H7 (cell line): Measurements from ENCODE around the gene PEX11B. TPM values are rescaled to one million over a fixed set of nuclear protein-coding genes. Genes with fewer than 3 reads are reported as not detected.

Experiments used
- DNase-seq: peaks from one replicate; pipeline ENCODE4 v3.0.0; 2012
- H3K27me3 ChIP-seq: 2 replicates; pipeline ENCODE4 v1.6.0; 2011; ENCODE audit warnings: mild to moderate bottlenecking, low read length; ENCODE audit not compliant: control insufficient read depth, insufficient read depth
- H3K36me3 ChIP-seq: replicated peaks from 2 replicates; pipeline ENCODE4 v1.5.1; 2011; ENCODE audit warnings: low read length; ENCODE audit not compliant: control insufficient read depth, insufficient read depth
- H3K4me3 ChIP-seq: 2 replicates; pipeline ENCODE4 v1.5.1; 2011; ENCODE audit warnings: low read depth, mild to moderate bottlenecking, control low read depth, low read length, moderate library complexity; ENCODE audit not compliant: insufficient read depth
- total RNA-seq: library from RNA; depleted of rRNA; stranded (reverse); fragments of >200 nt; shearing (Covaris generic); gene quantifications from 2 replicates; pipeline ENCODE4 v1.2.3, GENCODE V29; 2014; rRNA removed

The PEX11B gene
- total RNA-seq, 1 experiment from 2014 or later = 22.9 TPM

DNA sequence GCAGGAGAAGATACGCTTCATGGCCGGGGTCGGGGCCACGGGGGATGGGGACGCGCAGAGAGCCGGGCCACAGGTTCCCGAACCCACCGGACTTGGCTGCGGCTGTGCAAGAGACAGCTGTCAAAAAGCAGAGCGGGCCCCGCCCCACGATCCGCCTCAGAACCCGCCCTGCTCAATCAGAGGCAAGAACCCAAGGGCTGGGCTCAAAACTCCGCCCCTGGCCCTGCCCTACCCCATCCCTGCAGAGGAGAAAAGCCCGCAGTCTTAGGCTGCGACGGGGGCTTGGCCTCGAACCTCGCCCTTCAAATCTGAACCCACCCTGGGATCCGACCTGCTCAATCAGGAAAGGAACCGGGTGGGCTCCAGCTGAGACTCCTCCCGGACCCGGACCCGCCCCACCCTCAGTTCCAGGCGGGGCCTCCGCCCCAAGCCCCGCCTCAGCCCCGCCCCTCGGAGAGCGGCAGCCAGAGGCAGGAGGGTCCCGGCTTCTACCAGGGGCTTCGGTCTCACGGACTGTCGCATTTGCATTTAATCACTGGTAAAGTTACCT, 32.7 kb downstream of the PEX11B start, which contains the start of gene ANKRD35:
ANKRD35 (minus strand) TSS at position 129 of the 550 bp plus-strand sequence; CDS start at position 21, 108 bp downstream.
- peak within 1 kb of the TSS; percentile 59 for H3K4me3 ChIP-seq
- no peaks in the 10 kb centered on the region for H3K36me3 ChIP-seq
- peaks cover 23% of the 10 kb centered on the region for H3K27me3 ChIP-seq

DNA sequence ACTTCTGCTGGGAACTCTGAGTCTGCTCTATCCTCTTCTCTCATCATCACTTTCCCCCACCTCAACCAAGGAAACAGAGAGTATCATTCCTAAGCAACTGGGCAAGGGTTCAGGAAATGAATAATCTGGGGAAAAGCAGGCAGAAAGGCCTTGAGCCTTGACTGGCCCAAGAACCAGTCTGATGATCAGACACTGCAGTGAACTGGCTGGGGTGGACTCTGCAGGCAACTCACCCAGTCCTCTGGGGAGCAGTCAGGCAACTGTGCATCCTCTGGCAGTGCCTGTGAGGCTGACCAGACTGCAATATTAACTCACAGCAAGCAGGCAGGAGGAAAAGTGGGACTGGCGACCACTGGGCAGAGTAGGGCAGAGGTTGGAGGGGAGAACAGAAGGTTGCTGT, 33.8 kb downstream of the PEX11B start:
- H3K36me3 ChIP-seq = no peaks in the 10 kb centered on the region
- H3K4me3 ChIP-seq = no peak overlapping the region
- H3K27me3 ChIP-seq = peaks cover 23% of the 10 kb centered on the region
- DNase-seq = no peak

More for the DNA sequence above, 32.7 kb downstream of the PEX11B start, which contains the start of gene ANKRD35:
- peak; percentile 97 for DNase-seq

DNA sequence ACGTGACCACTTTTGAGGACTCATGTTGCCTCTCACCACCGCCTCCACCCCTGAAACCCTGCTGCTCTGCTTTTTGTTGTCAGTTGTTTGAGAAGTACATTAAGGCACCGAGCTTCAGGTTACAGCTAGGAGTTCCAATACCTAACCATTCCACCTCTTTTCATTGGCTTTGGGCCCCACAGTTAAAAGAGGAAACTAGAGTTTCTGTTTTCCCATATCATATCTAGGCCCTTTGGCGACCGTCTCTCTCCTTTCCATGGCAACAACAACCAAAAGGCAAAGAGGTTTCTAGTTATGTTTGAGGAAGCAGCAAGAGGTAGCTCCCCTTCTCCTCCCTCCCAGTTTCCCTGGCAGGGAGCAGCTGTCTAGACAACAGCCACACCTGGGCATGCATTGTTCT, 38.7 kb downstream of the PEX11B start:
- Histone ChIP-seq H3K27me3 (peaks cover 20% of the 10 kb centered on the region), H3K4me3 (no peak overlapping the region), H3K36me3 (no peaks in the 10 kb centered on the region)
- peak; percentile 54 for DNase-seq

DNA sequence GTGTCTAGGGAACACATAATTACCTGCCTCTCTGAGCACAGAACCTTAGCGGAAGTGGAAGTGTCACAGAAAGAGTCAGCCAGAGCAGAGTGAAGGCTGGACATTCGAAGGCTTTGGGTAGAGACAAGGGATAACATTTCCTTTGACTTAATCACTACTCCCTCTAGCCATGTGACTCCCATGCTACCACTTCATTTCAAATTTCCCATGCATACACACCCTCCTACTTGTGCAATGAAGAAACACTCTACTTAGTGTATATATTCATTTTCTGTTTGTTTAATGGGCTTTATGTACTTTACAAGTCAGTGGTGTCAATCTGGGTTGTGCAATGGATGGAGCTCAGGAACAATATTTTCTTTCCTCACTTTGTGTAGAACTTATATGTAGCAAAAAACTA, 39.8 kb downstream of the PEX11B start:
- no peak overlapping the region for H3K4me3 ChIP-seq
- H3K27me3 ChIP-seq = peaks cover 15% of the 10 kb centered on the region
- no peak for DNase-seq

DNA sequence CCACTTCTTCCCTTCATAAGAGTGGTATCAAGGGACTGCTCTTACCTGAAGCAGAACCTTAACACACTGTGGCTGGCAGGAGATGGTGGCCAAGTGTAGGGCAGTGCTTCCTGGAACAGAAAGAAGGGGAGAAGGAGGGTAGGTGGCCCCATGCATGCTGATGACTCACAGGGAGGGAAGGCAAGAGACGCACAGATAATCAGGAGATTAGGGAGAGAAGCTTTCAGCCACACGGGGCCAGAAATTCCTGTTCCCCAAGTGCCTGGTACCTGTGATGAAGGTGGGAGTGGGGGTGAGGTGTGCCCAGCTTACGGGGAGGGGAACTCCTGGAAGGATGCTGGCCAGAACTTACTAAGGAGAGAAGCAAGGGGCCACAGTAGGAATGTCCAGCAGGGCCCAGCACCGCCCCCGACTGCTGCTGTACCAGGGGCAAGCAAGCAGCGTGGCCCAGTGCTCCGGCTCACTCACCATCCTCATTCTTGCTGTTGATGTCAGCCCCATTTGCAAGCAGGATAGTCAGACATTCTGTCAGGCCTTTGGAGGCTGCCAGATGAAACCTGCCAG, 40.5 kb downstream of the PEX11B start:
- DNase-seq = no peak
- Histone ChIP-seq H3K4me3 (no peak overlapping the region), H3K36me3 (no peaks in the 10 kb centered on the region), H3K27me3 (peaks cover 19% of the 10 kb centered on the region)

More for the DNA sequence above, 39.8 kb downstream of the PEX11B start:
- H3K36me3 ChIP-seq = no peaks in the 10 kb centered on the region

DNA sequence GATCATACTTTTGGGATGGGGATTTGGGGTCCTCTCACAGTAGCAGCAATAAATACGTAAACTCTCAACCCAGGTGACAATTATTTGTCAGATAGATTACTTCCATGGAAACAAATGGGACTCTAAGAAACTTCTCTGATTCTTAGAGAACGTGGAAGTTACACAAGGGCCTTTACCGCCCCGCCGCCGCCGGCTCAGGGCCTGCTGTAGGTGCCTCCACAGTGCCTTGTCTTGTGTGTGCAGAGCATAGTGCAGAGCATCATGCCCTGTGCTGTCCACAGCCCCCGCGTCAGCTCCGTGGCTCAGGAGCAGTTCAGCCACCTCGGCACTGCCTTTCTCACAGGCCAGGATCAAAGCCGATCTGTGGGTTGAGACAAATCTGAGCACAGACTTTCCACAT, 43.9 kb downstream of the PEX11B start:
- no peak overlapping the region for H3K4me3 ChIP-seq
- DNase-seq = peak; percentile 18
- H3K36me3 ChIP-seq = no peaks in the 10 kb centered on the region
- H3K27me3 ChIP-seq = peaks cover 32% of the 10 kb centered on the region

DNA sequence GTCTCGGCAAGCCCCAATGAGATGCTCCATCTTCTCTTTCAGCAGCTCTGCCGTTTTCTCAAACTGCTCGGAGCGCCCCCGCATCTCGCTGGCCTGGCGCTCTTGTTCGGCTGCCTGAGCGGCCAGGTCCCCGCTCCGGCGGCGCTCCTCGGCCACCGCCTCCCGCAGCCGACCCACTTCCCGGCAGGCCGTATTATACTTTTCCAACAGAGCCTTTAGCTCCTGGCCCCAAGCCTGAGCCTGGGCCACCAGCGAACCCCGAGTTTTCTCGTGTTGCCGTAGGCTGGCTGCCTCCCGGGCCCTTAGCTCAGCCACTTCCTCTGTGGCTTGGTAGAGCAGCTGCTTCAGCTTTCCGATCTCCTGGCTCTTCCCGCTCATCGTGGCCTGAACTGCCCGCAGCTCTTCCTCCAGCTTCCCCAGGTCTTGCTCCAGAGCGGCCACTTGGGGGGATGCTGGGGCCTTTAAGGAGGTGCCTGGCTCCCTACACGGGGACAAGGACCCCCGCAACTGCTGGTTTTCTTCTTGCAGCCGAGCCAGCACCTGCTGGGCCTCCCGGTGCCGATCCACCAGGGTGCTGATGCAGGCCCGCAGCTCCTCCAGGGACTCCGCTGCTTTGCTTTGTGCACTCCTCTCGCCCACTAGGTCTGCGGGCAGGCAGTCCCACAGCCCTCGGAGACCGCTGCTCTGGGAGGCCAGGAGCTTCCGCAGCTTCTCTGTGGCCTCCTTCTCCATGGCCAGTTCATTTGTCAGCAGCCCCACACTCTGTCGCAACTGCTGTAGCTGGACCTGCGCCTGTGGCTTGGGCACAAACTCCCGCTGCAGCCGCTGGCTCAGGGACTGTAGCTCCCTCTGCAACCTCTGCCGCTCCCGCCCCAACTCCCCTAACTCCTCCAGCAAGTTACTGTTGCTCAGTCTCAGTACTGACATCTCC, 46.3 kb downstream of the PEX11B start:
- Histone ChIP-seq H3K36me3 (no peaks in the 10 kb centered on the region), H3K4me3 (peak overlapping the region; percentile 45; the same call in 1 of the 2 replicates), H3K27me3 (peaks cover 31% of the 10 kb centered on the region)
- peak; percentile 81 for DNase-seq

DNA sequence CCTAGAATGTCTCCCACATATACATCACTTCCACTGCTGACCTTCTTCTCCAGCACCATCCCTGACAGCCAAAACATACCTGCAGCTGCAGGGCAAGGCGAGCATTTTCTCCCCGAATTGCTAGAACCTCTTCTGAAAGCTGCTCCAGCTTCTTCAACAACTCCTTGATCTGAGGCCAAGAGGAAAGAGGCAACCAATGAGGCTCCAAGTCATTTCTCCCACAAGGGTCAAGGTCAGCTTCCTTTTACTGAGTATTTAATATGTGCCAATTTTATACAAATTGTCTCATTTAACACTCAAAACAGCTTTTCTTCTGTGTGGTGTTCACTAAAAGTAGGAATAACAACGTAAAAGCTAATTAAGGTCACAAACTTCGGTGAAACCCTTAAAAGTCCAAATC, 50.3 kb downstream of the PEX11B start:
- Histone ChIP-seq H3K27me3 (peaks cover 19% of the 10 kb centered on the region), H3K4me3 (no peak overlapping the region), H3K36me3 (no peaks in the 10 kb centered on the region)
- no peak for DNase-seq

DNA sequence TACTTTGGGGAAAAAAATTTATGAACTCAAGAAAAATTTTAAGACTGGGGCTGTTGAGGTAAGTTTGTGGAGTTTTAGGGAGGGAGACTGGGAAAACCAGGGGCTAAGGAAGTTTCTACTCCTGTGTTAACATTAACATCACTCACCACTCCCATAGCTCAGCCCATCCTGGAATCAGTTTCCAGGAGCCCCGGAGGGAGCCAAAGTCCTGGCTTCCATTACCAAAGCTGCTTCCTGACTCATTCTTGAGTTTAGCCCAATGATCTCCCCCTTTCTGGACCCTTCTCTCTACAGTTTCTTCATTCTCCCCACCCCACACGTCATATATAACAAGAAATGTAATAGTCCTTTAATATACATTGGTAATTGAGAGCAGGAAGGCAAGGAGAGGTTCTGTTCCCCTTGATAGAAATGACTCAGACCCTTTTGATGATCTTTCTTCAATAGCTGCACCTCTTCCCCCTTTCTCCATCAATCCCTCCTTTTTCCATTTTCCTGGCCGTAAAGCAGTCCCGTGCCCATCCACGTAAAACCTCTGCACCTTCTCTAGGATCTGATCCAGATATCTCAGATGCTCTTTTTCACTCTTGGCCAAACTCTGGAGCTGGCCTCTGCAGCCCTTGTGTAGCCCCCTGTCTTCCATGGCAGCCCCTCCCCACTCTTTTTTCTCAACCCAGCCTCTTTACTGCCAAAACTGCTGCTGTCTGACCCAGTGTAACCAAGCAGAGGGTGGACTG, 55.1 kb downstream of the PEX11B start:
- no peak for DNase-seq
- peaks cover 5% of the 10 kb centered on the region; the same call in 1 of the 2 replicates for H3K27me3 ChIP-seq
- no peak overlapping the region for H3K4me3 ChIP-seq
- no peaks in the 10 kb centered on the region for H3K36me3 ChIP-seq

Other genes starting within 250 kb of the PEX11B start
- gene PDZK1, start 211.3 kb downstream of the PEX11B start, total RNA-seq = 1.3 and 4.1 TPM in 2 replicates
- gene CD160, start 199.2 kb downstream of the PEX11B start, total RNA-seq = 0.35 TPM in 1 of 2 replicates, not detected in the other
- 11.3 and 11.5 TPM in 2 replicates for gene RNF115, start 94.6 kb downstream of the PEX11B start, total RNA-seq
- gene POLR3C, start 94.5 kb downstream of the PEX11B start, total RNA-seq = 44.3 and 45.1 TPM in 2 replicates
- gene NUDT17, start 73.1 kb downstream of the PEX11B start, total RNA-seq = 4.4 and 8.8 TPM in 2 replicates
- gene PIAS3, start 59.6 kb downstream of the PEX11B start, total RNA-seq = 27.0 and 27.4 TPM in 2 replicates
- gene ANKRD35, start 32.9 kb downstream of the PEX11B start, total RNA-seq = 0.22 and 0.52 TPM in 2 replicates
- gene ITGA10, start 8.7 kb downstream of the PEX11B start, total RNA-seq = 0.10 and 0.22 TPM in 2 replicates
- 181 and 214 TPM in 2 replicates for gene RBM8A, start 8.8 kb upstream of the PEX11B start, total RNA-seq
- gene LIX1L, start 39.3 kb upstream of the PEX11B start, total RNA-seq = 23.0 and 24.3 TPM in 2 replicates
- 0.52 and 0.62 TPM in 2 replicates for gene ANKRD34A, start 45.9 kb upstream of the PEX11B start, total RNA-seq
- gene POLR3GL, start 46.0 kb upstream of the PEX11B start, total RNA-seq = 6.3 and 11.6 TPM in 2 replicates
- 24.6 and 90.7 TPM in 2 replicates for gene TXNIP, start 77.9 kb upstream of the PEX11B start, total RNA-seq
- gene HJV, start 103.0 kb upstream of the PEX11B start, total RNA-seq = 0.24 and 1.2 TPM in 2 replicates
- 0.42 and 0.89 TPM in 2 replicates for gene NBPF10, start 226.1 kb upstream of the PEX11B start, total RNA-seq